Esophagus muscularis mucosa (tissue), 4 donors: ENCODE results near the gene MEMO1. TPM values are rescaled to one million over a fixed set of nuclear protein-coding genes. Genes with fewer than 3 reads are reported as not detected.

Experiments used
- DNase-seq: peaks from one replicate; pipeline ENCODE4 v3.0.0-alpha.2; 2017; ENCODE audit errors: extremely low spot score
- H3K27ac ChIP-seq, 4 donors: fragments of 200-600 bp; sonication (generic); replicated peaks in 1 of 4; 1 replicate in 3 of 4; 2 replicates in 1 of 4; pipeline ENCODE4 v1.5.1; 2016 to 2019; ENCODE audit warnings: mild to moderate bottlenecking in 1 of 4
- H3K27me3 ChIP-seq, 4 donors: fragments of 200-600 bp; sonication (generic); one replicate each; pipeline versions ENCODE4 v1.5.1 to v1.6.0; 2016 to 2019
- H3K36me3 ChIP-seq, 4 donors: fragments of 200-600 bp; sonication (generic); one replicate each; pipeline ENCODE4 v1.5.1; 2016 to 2019
- H3K4me1 ChIP-seq, 4 donors: fragments of 200-600 bp; sonication (generic); one replicate each; pipeline ENCODE4 v1.5.1; 2016 to 2019
- H3K4me3 ChIP-seq, 4 donors: fragments of 200-600 bp; sonication (generic); 1 replicate in 2 of 4; 2 replicates in 2 of 4; pipeline ENCODE4 v1.5.1; 2016 to 2019; ENCODE audit warnings: mild to moderate bottlenecking in 4 of 4, moderate library complexity in 1 of 4
- H3K9me3 ChIP-seq, 4 donors: fragments of 200-600 bp; sonication (generic); 1 replicate in 3 of 4; 2 replicates in 1 of 4; pipeline ENCODE4 v1.5.1; 2016 to 2019
- EP300 ChIP-seq: sonication (generic); formaldehyde crosslinking; IDR thresholded peaks from one replicate; pipeline ENCODE4 v1.6.1; 2017; ENCODE audit warnings: antibody characterized with exemption
- POLR2A ChIP-seq: fragments of 450-650 bp; IDR thresholded peaks from one replicate; pipeline ENCODE4 v1.6.1; 2017; ENCODE audit warnings: antibody characterized with exemption, moderate library complexity, mild to moderate bottlenecking, low read depth
- POLR2AphosphoS5 ChIP-seq, 2 donors: sonication (generic); formaldehyde crosslinking; IDR thresholded peaks; one replicate each; pipeline ENCODE4 v1.6.1; 2017; ENCODE audit warnings: antibody characterized with exemption in 2 of 2
- WGBS: methylation state at CpG from one replicate; pipeline ENCODE4 v1.1.5; 2018; 5-methylcytosine and 5-hydroxymethylcytosine counted together
- intact Hi-C: fragments of 100-400 bp; cut with DNase I; formaldehyde crosslinking; loops from one replicate; pipeline ENCODE4 v1.15.1; 2023
- total RNA-seq, 4 donors: library from RNA; depleted of rRNA; stranded (reverse); fragments of >200 nt; gene quantifications; one replicate each; pipeline versions ENCODE4 v1.1.0 to v1.2.1, GENCODE V29; 2016
- TF ChIP-seq, protein P1 (sequence below), 3 experiments: fragments of 200-600 bp in 2 of 3; fragments of 450-650 bp in 1 of 3; sonication (generic) in 2 of 3; IDR thresholded peaks; one replicate each; pipeline ENCODE4 v1.5.1; 2017 to 2019; ENCODE audit warnings: antibody characterized with exemption in 3 of 3, mild to moderate bottlenecking in 2 of 3, moderate library complexity in 1 of 3

Gene MEMO1
- total RNA-seq, 4 donors from 2014 or later = 25.0 to 40.7 (median 33.2) TPM

DNA sequence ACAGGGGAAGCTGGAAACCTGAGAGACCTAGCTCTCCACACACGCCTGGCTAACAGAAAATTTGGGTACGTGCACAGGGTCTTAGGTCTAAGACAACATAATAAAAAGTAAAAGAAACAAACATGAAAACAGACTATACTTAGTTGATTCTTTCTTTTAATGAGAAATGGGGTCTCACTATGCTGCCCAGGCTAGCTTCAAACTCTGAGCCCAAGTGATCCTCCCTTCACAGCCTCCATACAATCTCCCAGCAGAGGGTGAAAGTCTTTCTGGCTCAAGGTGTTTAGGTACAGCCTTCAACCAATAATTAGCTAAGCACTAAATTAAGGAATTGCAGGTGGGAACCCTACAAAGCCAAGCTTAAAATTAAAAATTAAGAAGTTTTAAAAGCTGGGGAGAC, 116.2 kb downstream of the MEMO1 start:
- DNase-seq = no peak
- Histone ChIP-seq H3K27me3 (no peaks in the 10 kb centered on the region), H3K4me1 (no peaks in the 10 kb centered on the region), H3K4me3 (no peak overlapping the region), H3K9me3 (peaks cover 0 to 7% (median 3%) of the 10 kb centered on the region in 4 donors), H3K27ac (no peak overlapping the region), H3K36me3 (peaks cover 6 to 16% (median 8%) of the 10 kb centered on the region in 4 donors)
- 91% methylated on average over 2 of the region's 2 CpGs for WGBS
- TF ChIP-seq POLR2AphosphoS5 (IDR thresholded peaks at IDR 0.05) (no peak), POLR2A (no peak), EP300 (no peak)
- TF ChIP-seq, protein P1, sequence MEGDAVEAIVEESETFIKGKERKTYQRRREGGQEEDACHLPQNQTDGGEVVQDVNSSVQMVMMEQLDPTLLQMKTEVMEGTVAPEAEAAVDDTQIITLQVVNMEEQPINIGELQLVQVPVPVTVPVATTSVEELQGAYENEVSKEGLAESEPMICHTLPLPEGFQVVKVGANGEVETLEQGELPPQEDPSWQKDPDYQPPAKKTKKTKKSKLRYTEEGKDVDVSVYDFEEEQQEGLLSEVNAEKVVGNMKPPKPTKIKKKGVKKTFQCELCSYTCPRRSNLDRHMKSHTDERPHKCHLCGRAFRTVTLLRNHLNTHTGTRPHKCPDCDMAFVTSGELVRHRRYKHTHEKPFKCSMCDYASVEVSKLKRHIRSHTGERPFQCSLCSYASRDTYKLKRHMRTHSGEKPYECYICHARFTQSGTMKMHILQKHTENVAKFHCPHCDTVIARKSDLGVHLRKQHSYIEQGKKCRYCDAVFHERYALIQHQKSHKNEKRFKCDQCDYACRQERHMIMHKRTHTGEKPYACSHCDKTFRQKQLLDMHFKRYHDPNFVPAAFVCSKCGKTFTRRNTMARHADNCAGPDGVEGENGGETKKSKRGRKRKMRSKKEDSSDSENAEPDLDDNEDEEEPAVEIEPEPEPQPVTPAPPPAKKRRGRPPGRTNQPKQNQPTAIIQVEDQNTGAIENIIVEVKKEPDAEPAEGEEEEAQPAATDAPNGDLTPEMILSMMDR (IDR thresholded peaks at IDR 0.05) = no peak
- intact Hi-C loops = no loop called here

DNA sequence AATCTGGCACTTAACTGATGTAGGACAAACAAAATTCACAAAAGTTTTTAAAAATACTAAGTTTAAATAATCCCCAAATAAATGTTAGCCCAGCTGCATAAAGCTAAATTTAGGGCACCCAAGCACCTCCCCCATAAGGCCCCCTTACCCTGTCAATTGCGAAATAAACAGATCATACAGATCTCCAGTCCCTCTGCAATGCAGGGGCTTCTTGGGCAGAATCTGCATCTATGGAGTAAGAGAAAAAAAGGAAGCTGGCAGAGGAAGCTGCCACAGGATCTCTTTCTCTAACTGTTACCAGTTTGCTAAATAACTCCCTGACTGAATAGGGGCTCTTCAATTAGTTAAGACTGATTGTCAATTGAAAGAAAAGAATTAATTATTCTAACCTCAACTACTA, 117.7 kb downstream of the MEMO1 start:
- H3K36me3 ChIP-seq = peaks cover 0 to 8% (median under 1%) of the 10 kb centered on the region in 4 donors
- no peak for DNase-seq
- no peaks in the 10 kb centered on the region for H3K27me3 ChIP-seq
- H3K27ac ChIP-seq = no peak overlapping the region
- H3K4me1 ChIP-seq = no peaks in the 10 kb centered on the region
- H3K4me3 ChIP-seq = no peak overlapping the region
- 89% methylated on average over 1 of the region's 1 CpG for WGBS
- TF ChIP-seq, protein P1 (IDR thresholded peaks at IDR 0.05) = no peak
- TF ChIP-seq POLR2AphosphoS5 (IDR thresholded peaks at IDR 0.05) (no peak), EP300 (no peak), POLR2A (no peak)
- intact Hi-C loops = no loop called here
- H3K9me3 ChIP-seq = no peaks in the 10 kb centered on the region

DNA sequence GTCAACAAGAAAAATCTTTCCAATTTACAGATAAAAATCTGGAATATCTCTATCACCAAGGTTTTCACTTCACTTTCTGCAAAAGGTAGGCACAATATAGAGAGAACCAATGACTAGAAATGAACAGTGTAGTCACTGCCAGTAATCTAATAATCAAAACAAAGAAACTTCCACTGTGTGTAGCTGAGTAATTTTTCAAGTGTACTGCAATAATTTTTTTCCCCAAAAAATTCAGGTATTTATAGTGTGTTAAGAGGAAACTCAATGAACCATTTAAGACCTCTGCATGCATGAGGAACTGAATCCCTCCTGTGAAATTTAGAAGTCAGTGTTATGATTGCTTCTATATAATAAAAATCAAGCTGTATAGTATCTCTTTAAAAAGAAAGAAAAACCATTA, 121.8 kb downstream of the MEMO1 start:
- H3K27me3 ChIP-seq = no peaks in the 10 kb centered on the region
- no peak overlapping the region for H3K27ac ChIP-seq
- H3K4me1 ChIP-seq = no peaks in the 10 kb centered on the region
- DNase-seq = no peak
- peaks cover 0 to 7% (median 0%) of the 10 kb centered on the region in 4 donors for H3K36me3 ChIP-seq
- no peak overlapping the region for H3K4me3 ChIP-seq
- intact Hi-C loops = no loop called here
- TF ChIP-seq EP300 = no peak
- no peaks in the 10 kb centered on the region for H3K9me3 ChIP-seq

DNA sequence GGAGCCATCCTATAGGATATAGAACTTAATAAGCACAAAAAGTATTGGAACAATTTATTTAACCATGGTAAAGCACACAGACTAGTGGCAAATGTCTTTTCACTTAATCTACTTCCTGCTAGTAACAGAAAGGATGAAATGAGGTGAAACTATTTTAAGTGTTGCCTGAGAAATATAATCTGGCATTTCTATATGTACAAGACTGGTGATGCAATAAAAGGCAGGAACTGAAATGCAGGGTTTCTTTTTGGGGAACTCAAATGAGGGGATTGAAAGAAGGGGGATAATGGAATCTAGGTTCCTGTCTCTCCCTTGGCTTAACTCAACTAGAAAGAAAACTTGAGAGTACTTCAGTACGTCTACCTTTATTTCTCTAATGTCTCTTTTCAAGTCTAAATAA, 122.3 kb downstream of the MEMO1 start:
- no peak overlapping the region for H3K27ac ChIP-seq
- H3K36me3 ChIP-seq = peaks cover 0 to 7% (median 0%) of the 10 kb centered on the region in 4 donors
- H3K4me1 ChIP-seq = no peaks in the 10 kb centered on the region
- no peak for DNase-seq
- no peaks in the 10 kb centered on the region for H3K27me3 ChIP-seq
- no peak for TF ChIP-seq POLR2A
- TF ChIP-seq, protein P1 (IDR thresholded peaks at IDR 0.05) = no peak
- intact Hi-C loops = no loop called here
- no peak overlapping the region for H3K4me3 ChIP-seq
- H3K9me3 ChIP-seq = no peaks in the 10 kb centered on the region
- 77% methylated on average over 1 of the region's 1 CpG for WGBS

DNA sequence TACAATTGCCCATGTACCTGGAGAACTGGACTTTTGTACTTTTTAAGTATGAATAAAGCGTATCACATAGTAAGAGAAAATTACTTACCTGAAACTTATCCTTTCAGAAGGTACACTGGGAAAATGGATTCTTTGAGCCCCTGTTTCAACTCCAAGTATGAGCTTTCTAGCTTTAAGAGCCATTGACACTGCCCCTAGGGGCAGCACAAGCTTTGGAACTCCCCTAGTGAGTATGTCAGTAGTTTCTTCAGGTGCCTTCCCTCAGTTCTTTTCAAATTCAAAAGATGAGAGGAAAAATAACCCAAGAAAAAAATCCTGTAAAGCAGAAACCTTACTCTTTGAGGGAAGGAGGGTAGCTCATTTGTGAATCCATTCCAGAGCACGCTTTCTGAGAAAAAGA, 124.1 kb downstream of the MEMO1 start:
- no peaks in the 10 kb centered on the region for H3K9me3 ChIP-seq
- 93% methylated on average over 2 of the region's 2 CpGs for WGBS
- no peak for DNase-seq
- TF ChIP-seq, protein P1 (IDR thresholded peaks at IDR 0.05) = no peak
- no peak overlapping the region for H3K27ac ChIP-seq
- no peak overlapping the region for H3K4me3 ChIP-seq
- H3K27me3 ChIP-seq = no peaks in the 10 kb centered on the region
- peaks cover 0 to 11% (median 3%) of the 10 kb centered on the region in 4 donors for H3K36me3 ChIP-seq
- H3K4me1 ChIP-seq = no peaks in the 10 kb centered on the region
- intact Hi-C loops = no loop called here
